NOMO-1 treated with dmso at 0.1 percent for 144 hours (cell line): Measurements from ENCODE around the gene LDHAL6B.

Source experiments
- DNase-seq: peaks from one replicate; lab custom pipeline; 2025; ENCODE audit not compliant: unreplicated experiment; lab: John Stamatoyannopoulos, UW

Gene LDHAL6B

GRCh38 chr15:59216911-59217310, 10.3 kb downstream of the LDHAL6B start:
- no peak for DNase-seq

- no peak for DNase-seq
Observed at GRCh38 chr15:59217876-59218498, 11.3 kb downstream of the LDHAL6B start.

GRCh38 chr15:59218710-59219109, 12.1 kb downstream of the LDHAL6B start:
- no peak for DNase-seq

GRCh38 chr15:59221511-59222505, 15.2 kb downstream of the LDHAL6B start:
- no peak for DNase-seq

GRCh38 chr15:59222906-59223550, 16.4 kb downstream of the LDHAL6B start:
- DNase-seq = no peak

GRCh38 chr15:59223736-59224135, 17.1 kb downstream of the LDHAL6B start:
- no peak for DNase-seq

GRCh38 chr15:59224474-59224873, 17.8 kb downstream of the LDHAL6B start:
- no peak for DNase-seq

GRCh38 chr15:59227021-59227420, 20.4 kb downstream of the LDHAL6B start:
- DNase-seq = no peak

GRCh38 chr15:59229015-59229414, 22.4 kb downstream of the LDHAL6B start:
- no peak for DNase-seq

GRCh38 chr15:59229453-59229852, 22.8 kb downstream of the LDHAL6B start:
- DNase-seq = no peak

- DNase-seq = no peak
Observed at GRCh38 chr15:59230531-59231055, 23.9 kb downstream of the LDHAL6B start.

- no peak for DNase-seq
Observed at GRCh38 chr15:59232476-59232875, 25.8 kb downstream of the LDHAL6B start.

GRCh38 chr15:59236394-59236793, 29.8 kb downstream of the LDHAL6B start:
- no peak for DNase-seq

- peak; percentile 44 for DNase-seq
Observed at GRCh38 chr15:59237119-59237855, 30.6 kb downstream of the LDHAL6B start.

- DNase-seq = no peak
Observed at GRCh38 chr15:59237924-59238331, 31.3 kb downstream of the LDHAL6B start.

GRCh38 chr15:59240036-59240435, 33.4 kb downstream of the LDHAL6B start:
- no peak for DNase-seq

GRCh38 chr15:59242649-59243048, 36.0 kb downstream of the LDHAL6B start:
- DNase-seq = no peak

- no peak for DNase-seq
Observed at GRCh38 chr15:59243622-59244021, 37.0 kb downstream of the LDHAL6B start.

GRCh38 chr15:59244337-59244736, 37.7 kb downstream of the LDHAL6B start:
- DNase-seq = no peak

- DNase-seq = no peak
Observed at GRCh38 chr15:59245559-59245958, 38.9 kb downstream of the LDHAL6B start.

GRCh38 chr15:59247364-59247763, 40.7 kb downstream of the LDHAL6B start:
- DNase-seq = no peak
